SK-N-SH treated with all-trans-retinoic acid at 6 μM for 48 hours (cell line): Measurements from ENCODE around the gene IL17B.

Experiments
- ATAC-seq: fragments of 200-7000 bp; cut with Tn5 transposase; 3 replicates; pipeline ENCODE4 v1.9.1; 2020; ENCODE audit warnings: mild to moderate bottlenecking, moderate library complexity
- BACH2 ChIP-seq: fragments of 250-450 bp; sonication (Bioruptor Pico); IDR thresholded peaks from 2 replicates; pipeline ENCODE4 v1.9.0; 2021; ENCODE audit warnings: mild to moderate bottlenecking, borderline replicate concordance
- CREB5 ChIP-seq: fragments of 250-450 bp; sonication (Bioruptor Pico); IDR thresholded peaks from 2 replicates; pipeline ENCODE4 v1.5.1; 2020; ENCODE audit warnings: low read depth, mild to moderate bottlenecking, moderate library complexity
- CSDC2 ChIP-seq: fragments of 250-450 bp; sonication (Bioruptor Pico); IDR thresholded peaks from 2 replicates; pipeline ENCODE4 v1.5.0; 2020; ENCODE audit warnings: mild to moderate bottlenecking, moderate library complexity
- ESRRG ChIP-seq: fragments of 250-450 bp; sonication (Bioruptor Pico); IDR thresholded peaks from 2 replicates; pipeline ENCODE4 v1.6.1; 2021; ENCODE audit warnings: mild to moderate bottlenecking
- GLIS3 ChIP-seq: fragments of 250-450 bp; sonication (Bioruptor Pico); IDR thresholded peaks from 2 replicates; pipeline ENCODE4 v1.5.0; 2020; ENCODE audit warnings: mild to moderate bottlenecking, moderate library complexity
- ISL1 ChIP-seq: fragments of 250-450 bp; sonication (Bioruptor Pico); IDR thresholded peaks from 2 replicates; pipeline ENCODE4 v2.1.2; 2022; ENCODE audit warnings: mild to moderate bottlenecking, moderate library complexity
- OSR1 ChIP-seq: fragments of 250-450 bp; sonication (Bioruptor Pico); IDR thresholded peaks from 2 replicates; pipeline ENCODE4 v1.8.0; 2022; ENCODE audit warnings: moderate library complexity, mild to moderate bottlenecking, inconsistent platforms
- PATZ1 ChIP-seq: fragments of 250-450 bp; sonication (Bioruptor Pico); IDR thresholded peaks from 2 replicates; pipeline ENCODE4 v1.8.0; 2020; ENCODE audit warnings: mild to moderate bottlenecking, moderate library complexity, borderline replicate concordance
- PPARA ChIP-seq: fragments of 250-450 bp; sonication (Bioruptor Pico); IDR thresholded peaks from 2 replicates; pipeline ENCODE4 v1.5.0; 2020; ENCODE audit warnings: mild to moderate bottlenecking, borderline replicate concordance
- RARB ChIP-seq: fragments of 250-450 bp; sonication (Bioruptor Pico); IDR thresholded peaks from 2 replicates; pipeline ENCODE4 v1.8.0; 2021; ENCODE audit warnings: mild to moderate bottlenecking, moderate library complexity
- TCF4 ChIP-seq: fragments of 250-450 bp; sonication (Bioruptor Pico); IDR thresholded peaks from 2 replicates; pipeline ENCODE4 v1.8.0; 2021; ENCODE audit warnings: mild to moderate bottlenecking, moderate library complexity, borderline replicate concordance
- TOX ChIP-seq: fragments of 250-450 bp; sonication (Bioruptor Pico); IDR thresholded peaks from 2 replicates; pipeline ENCODE4 v1.8.0; 2021; ENCODE audit warnings: mild to moderate bottlenecking, moderate library complexity, borderline replicate concordance
- TSHZ2 ChIP-seq: fragments of 250-450 bp; sonication (Bioruptor Pico); IDR thresholded peaks from 2 replicates; pipeline ENCODE4 v1.5.0; 2020; ENCODE audit warnings: mild to moderate bottlenecking, moderate library complexity
- ZC3H10 ChIP-seq: fragments of 250-450 bp; sonication (Bioruptor Pico); IDR thresholded peaks from 2 replicates; pipeline ENCODE4 v1.5.1; 2021; ENCODE audit warnings: mild to moderate bottlenecking, moderate library complexity
- ZFP3 ChIP-seq: fragments of 250-450 bp; sonication (Bioruptor Pico); IDR thresholded peaks from 2 replicates; pipeline ENCODE4 v1.5.0; 2020; ENCODE audit warnings: mild to moderate bottlenecking, moderate library complexity
- ZFP30 ChIP-seq: fragments of 450-650 bp; formaldehyde crosslinking; IDR thresholded peaks from 2 replicates; pipeline ENCODE4 v1.5.0; 2022; ENCODE audit warnings: mild to moderate bottlenecking, moderate library complexity
- ZNF565 ChIP-seq: fragments of 450-650 bp; formaldehyde crosslinking; conservative IDR thresholded peaks from 2 replicates; pipeline ENCODE4 v1.5.0; 2020; ENCODE audit warnings: low read depth, mild to moderate bottlenecking, moderate library complexity
- ZNF70 ChIP-seq: fragments of 450-650 bp; formaldehyde crosslinking; IDR thresholded peaks from 2 replicates; pipeline ENCODE4 v1.5.0; 2020; ENCODE audit warnings: mild to moderate bottlenecking, moderate library complexity
- ZNF8 ChIP-seq: fragments of 450-650 bp; formaldehyde crosslinking; IDR thresholded peaks from 2 replicates; pipeline ENCODE4 v1.5.0; 2020; ENCODE audit warnings: mild to moderate bottlenecking, moderate library complexity

IL17B gene

GRCh38 chr5:149382517-149383220 lies 3.6 kb upstream of the IL17B start:
- TF ChIP-seq ZFP30 (CRISPR knock-in tag) (no peak), TOX (CRISPR knock-in tag) (no peak), RARB (CRISPR knock-in tag) (no peak)
- TF ChIP-seq, all 23 proteins: peak for 0
- ATAC-seq: no peak

- ATAC-seq: peak; percentile 99
- TF ChIP-seq CREB5 (CRISPR knock-in tag) (no peak), ESRRG (CRISPR knock-in tag) (no peak), OSR1 (no peak), RARB (CRISPR knock-in tag) (no peak), TSHZ2 (CRISPR knock-in tag) (no peak), BACH2 (no peak)
Measured at GRCh38 chr5:149381986-149382338, 2.9 kb upstream of the IL17B start.

GRCh38 chr5:149381261-149381985 lies 2.3 kb upstream of the IL17B start:
- no peak for TF ChIP-seq ZFP3 (CRISPR knock-in tag)
- no peak for TF ChIP-seq ZNF8 (CRISPR knock-in tag)
- TF ChIP-seq GLIS3 (CRISPR knock-in tag): no peak
- TF ChIP-seq CSDC2: no peak
- no peak for TF ChIP-seq PPARA (CRISPR knock-in tag)
- TF ChIP-seq OSR1: no peak
- no peak for TF ChIP-seq TCF4 (CRISPR knock-in tag)
- TF ChIP-seq, all 23 proteins: peak for 0
- ATAC-seq: peak; percentile 48

GRCh38 chr5:149380466-149381121 lies 1.5 kb upstream of the IL17B start:
- no peak for ATAC-seq

More at GRCh38 chr5:149380466-149381121, 1.5 kb upstream of the IL17B start:
- TF ChIP-seq ZNF70 (CRISPR knock-in tag) (no peak), PPARA (CRISPR knock-in tag) (no peak), TOX (CRISPR knock-in tag) (no peak), TCF4 (CRISPR knock-in tag) (no peak), ZFP30 (CRISPR knock-in tag) (no peak), ZC3H10 (CRISPR knock-in tag) (no peak), CSDC2 (no peak), RARB (CRISPR knock-in tag) (no peak), OSR1 (no peak), PATZ1 (CRISPR knock-in tag) (no peak), GLIS3 (CRISPR knock-in tag) (no peak), ZNF565 (CRISPR knock-in tag) (no peak), ISL1 (CRISPR knock-in tag) (no peak)
- TF ChIP-seq, all 23 proteins: peak for 0
